ENCODE data around the gene F2R. TPM values are rescaled to one million over a fixed set of nuclear protein-coding genes. Genes with fewer than 3 reads are reported as not detected.
"Not testable (repeated sequence)": the region's sequence is repeated elsewhere in the genome, so short reads cannot be mapped to it uniquely, and the experiment has no call there.

F2R gene
- total RNA-seq, 1 donor from 2014 or later = 25.1 TPM

DNA sequence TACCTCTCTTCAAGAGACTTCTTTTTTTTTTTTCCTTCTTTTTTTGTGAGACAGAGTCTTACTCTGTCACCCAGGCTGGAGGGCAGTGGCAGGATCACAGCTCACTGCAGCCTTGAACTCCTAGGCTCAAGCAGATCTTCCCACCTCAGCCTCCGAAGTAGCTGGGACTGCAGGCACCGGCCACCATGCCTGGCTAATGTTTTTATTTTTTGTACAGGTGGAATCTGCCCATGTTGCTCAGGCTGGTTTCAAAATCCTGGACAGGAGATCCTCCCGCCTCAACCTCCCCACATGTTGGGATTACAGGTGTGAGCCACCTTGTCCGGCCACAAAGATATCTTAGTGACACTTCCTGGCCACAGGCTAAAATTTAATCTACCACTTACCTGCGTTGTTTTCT lies 60.0 kb downstream of the F2R start:
- TF ChIP-seq CTCF (IDR thresholded peaks at IDR 0.05; ENCODE audit: unreplicated experiment) = no peak
- Mint-ChIP-seq H3K27ac (no peak overlapping the region), H3K4me3 (ENCODE audit: low read depth) (no peak overlapping the region), H3K27me3 (no peaks in the 10 kb centered on the region), H3K9me3 (ENCODE audit: low read depth) (no peaks in the 10 kb centered on the region), H3K4me1 (ENCODE audit: low read depth) (no peaks in the 10 kb centered on the region), H3K36me3 (ENCODE audit: insufficient read depth) (no peaks in the 10 kb centered on the region)
- DNase-seq (ENCODE audit: low spot score, unreplicated experiment) = no peak

GRCh38 chr5:76776391-76776790 lies 60.5 kb downstream of the F2R start:
- no peak for DNase-seq (ENCODE audit: low spot score, unreplicated experiment)
- Mint-ChIP-seq H3K4me3 (ENCODE audit: low read depth) (no peak overlapping the region), H3K9me3 (ENCODE audit: low read depth) (no peaks in the 10 kb centered on the region), H3K27ac (no peak overlapping the region), H3K27me3 (no peaks in the 10 kb centered on the region), H3K4me1 (ENCODE audit: low read depth) (no peaks in the 10 kb centered on the region), H3K36me3 (ENCODE audit: insufficient read depth) (no peaks in the 10 kb centered on the region)
- no peak for TF ChIP-seq CTCF (IDR thresholded peaks at IDR 0.05; ENCODE audit: unreplicated experiment)

DNA sequence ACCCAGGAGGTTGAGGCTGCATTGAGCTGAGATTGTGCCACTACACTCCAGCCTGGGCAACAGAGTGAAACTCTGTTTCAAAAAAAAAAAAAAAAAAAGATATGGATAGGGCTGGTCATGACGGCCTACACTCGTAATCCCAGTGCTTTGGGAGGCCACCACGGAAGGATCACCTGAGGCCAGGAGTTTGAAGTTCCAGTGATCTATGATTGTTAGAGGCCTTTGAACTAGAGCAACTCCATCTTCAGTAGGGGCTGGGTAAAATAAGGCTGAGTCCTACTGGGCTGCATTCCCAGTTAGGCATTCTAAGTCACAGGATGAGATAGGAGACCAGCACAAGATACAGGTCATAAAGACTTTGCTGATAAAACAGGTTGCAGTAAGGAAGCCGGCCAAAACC lies 64.7 kb downstream of the F2R start:
- not testable (repeated sequence) for H3K4me1 Mint-ChIP-seq (ENCODE audit: low read depth)

GRCh38 chr5:76781775-76782174 lies 65.8 kb downstream of the F2R start:
- Mint-ChIP-seq H3K27ac (no peak overlapping the region), H3K27me3 (no peaks in the 10 kb centered on the region), H3K9me3 (ENCODE audit: low read depth) (peaks cover 7% of the 10 kb centered on the region), H3K4me1 (ENCODE audit: low read depth) (peaks cover 2% of the 10 kb centered on the region), H3K4me3 (ENCODE audit: low read depth) (no peak overlapping the region), H3K36me3 (ENCODE audit: insufficient read depth) (no peaks in the 10 kb centered on the region)
- no peak for TF ChIP-seq CTCF (IDR thresholded peaks at IDR 0.05; ENCODE audit: unreplicated experiment)
- no peak for DNase-seq (ENCODE audit: low spot score, unreplicated experiment)

More for the DNA sequence above, 64.7 kb downstream of the F2R start:
- H3K27me3 Mint-ChIP-seq; H3K9me3 Mint-ChIP-seq (ENCODE audit: low read depth); H3K27ac Mint-ChIP-seq; H3K4me3 Mint-ChIP-seq (ENCODE audit: low read depth); H3K36me3 Mint-ChIP-seq (ENCODE audit: insufficient read depth); DNase-seq (ENCODE audit: low spot score, unreplicated experiment): not testable (repeated sequence)

DNA sequence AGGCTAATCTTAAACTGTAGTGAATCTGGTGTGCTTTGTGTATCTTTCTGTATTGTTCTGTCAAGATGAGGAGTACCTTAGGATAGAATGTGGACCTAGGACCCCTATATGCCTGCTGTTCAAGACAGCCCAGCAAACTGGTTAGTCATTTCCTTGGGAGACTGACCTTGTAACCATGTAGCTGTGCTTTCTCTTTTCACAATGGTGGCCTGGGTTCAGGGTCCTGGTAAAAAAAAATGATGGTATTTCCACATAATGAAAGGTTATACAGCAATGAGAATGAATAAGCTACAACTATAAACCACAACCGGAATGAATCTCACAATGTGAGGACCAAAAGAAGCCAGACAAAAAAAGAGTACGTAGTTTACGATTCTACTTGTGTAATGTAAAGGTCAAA lies 66.5 kb downstream of the F2R start:
- Mint-ChIP-seq H3K36me3 (ENCODE audit: insufficient read depth) (no peaks in the 10 kb centered on the region), H3K27ac (no peak overlapping the region), H3K4me3 (ENCODE audit: low read depth) (no peak overlapping the region), H3K4me1 (ENCODE audit: low read depth) (peaks cover 2% of the 10 kb centered on the region), H3K9me3 (ENCODE audit: low read depth) (peaks cover 7% of the 10 kb centered on the region), H3K27me3 (no peaks in the 10 kb centered on the region)
- no peak for DNase-seq (ENCODE audit: low spot score, unreplicated experiment)
- TF ChIP-seq CTCF (IDR thresholded peaks at IDR 0.05; ENCODE audit: unreplicated experiment) = no peak

Other genes with a start within 250 kb of the F2R start
- 0.16 TPM in 1 of 2 replicates, not detected in the other for gene F2RL2, start 92.7 kb upstream of the F2R start, total RNA-seq
- gene F2RL1, start 102.9 kb downstream of the F2R start, total RNA-seq = 6.5 and 10.0 TPM in 2 replicates
- gene S100Z, start 133.9 kb downstream of the F2R start, total RNA-seq = 1.2 and 1.7 TPM in 2 replicates
- 1.1 and 2.2 TPM in 2 replicates for gene CRHBP, start 236.9 kb downstream of the F2R start, total RNA-seq

Measured in progenitor cell of endocrine pancreas (in vitro differentiated cells).